Panc1 (cell line): ENCODE results near the gene RGS13. TPM values are rescaled to one million over a fixed set of nuclear protein-coding genes. Genes with fewer than 3 reads are reported as not detected.

Source experiments
- ATAC-seq: fragments of 200-7000 bp; cut with Tn5 transposase; 2 replicates; pipeline ENCODE4 v1.9.1; 2020; ENCODE audit warnings: mild to moderate bottlenecking, moderate library complexity
- BruUV-seq: library from RNA; stranded (reverse); fragments of 400-500 nt; replicated peaks from 2 replicates; lab custom pipeline; 2021; lab: Mats Ljungman, UMichigan
- CTCF ChIA-PET: fragments of 300-600 bp; sonication (Branson Sonifier 250); formaldehyde crosslinking; loops from one replicate; lab custom pipeline; 2022; ENCODE audit warnings: antibody characterized with exemption; lab: Charles Lee
- POLR2A ChIA-PET: fragments of 300-600 bp; sonication (Branson Sonifier 250); formaldehyde crosslinking; loops from one replicate; lab custom pipeline; 2022; ENCODE audit warnings: antibody characterized with exemption; lab: Charles Lee
- DNase-seq: peaks from one replicate; pipeline ENCODE4 v3.0.0-alpha.2; 2010; ENCODE audit warnings: low read depth, low spot score
- H3K27ac ChIP-seq: 2 replicates; pipeline ENCODE4 v1.5.1; 2011; ENCODE audit warnings: mild to moderate bottlenecking, low read length, inconsistent platforms
- H3K27me3 ChIP-seq: fragments of 200-500 bp; sonication (Bioruptor generic); 2 replicates; pipeline ENCODE4 v1.6.0; 2014; ENCODE audit warnings: low read length, inconsistent platforms; ENCODE audit not compliant: control insufficient read depth, insufficient read depth
- H3K36me3 ChIP-seq: fragments of 200-500 bp; sonication (Bioruptor generic); 2 replicates; pipeline ENCODE4 v1.5.1; 2014; ENCODE audit warnings: inconsistent platforms, mild to moderate bottlenecking, low read length, moderate library complexity; ENCODE audit not compliant: control insufficient read depth, insufficient read depth
- H3K4me1 ChIP-seq: 2 replicates; pipeline ENCODE4 v1.5.1; 2011; ENCODE audit warnings: inconsistent platforms, mild to moderate bottlenecking, low read length, moderate library complexity; ENCODE audit not compliant: control insufficient read depth, insufficient read depth
- H3K4me3 ChIP-seq, 2 experiments: 2 replicates each; pipeline ENCODE4 v1.5.1; 2011 to 2012; ENCODE audit warnings: low read depth in 2 of 2, low read length in 2 of 2, mild to moderate bottlenecking in 2 of 2, inconsistent platforms in 1 of 2, moderate library complexity in 1 of 2
- H3K9me3 ChIP-seq: fragments of 200-500 bp; sonication (Bioruptor generic); 2 replicates; pipeline ENCODE4 v1.5.1; 2014; ENCODE audit warnings: low read depth, mild to moderate bottlenecking, inconsistent platforms, low read length, moderate library complexity; ENCODE audit not compliant: control insufficient read depth, insufficient read depth
- CTCF ChIP-seq: fragments of 450-650 bp; IDR thresholded peaks from 2 replicates; pipeline ENCODE4 v1.5.1; 2017; ENCODE audit warnings: mild to moderate bottlenecking
- POLR2AphosphoS5 ChIP-seq: IDR thresholded peaks from 2 replicates; pipeline ENCODE4 v1.6.1; 2012; ENCODE audit warnings: mild to moderate bottlenecking, low read depth, low read length, moderate library complexity
- REST ChIP-seq, 2 experiments: IDR thresholded peaks; 2 replicates each; pipeline ENCODE4 v1.6.1; 2011 to 2012; ENCODE audit warnings: low read depth in 2 of 2, control low read depth in 1 of 2, low read length in 1 of 2, mild to moderate bottlenecking in 1 of 2, moderate library complexity in 1 of 2; ENCODE audit not compliant: insufficient read depth in 1 of 2
- SIN3A ChIP-seq: IDR thresholded peaks from 2 replicates; pipeline ENCODE4 v1.6.1; 2012; ENCODE audit warnings: low read depth, mild to moderate bottlenecking, low read length, moderate library complexity, borderline replicate concordance; ENCODE audit not compliant: insufficient read depth
- TCF7L2 ChIP-seq: IDR thresholded peaks from 2 replicates; pipeline ENCODE4 v1.6.1; 2011; ENCODE audit warnings: mild to moderate bottlenecking, low read depth, low read length, inconsistent platforms
- in situ Hi-C: cut with HindIII; loops from 2 replicates; pipeline ENCODE4 v1.10.0; 2016; ENCODE audit warnings: low sequenced_read_pairs, low pct_unique_long_range_greater_than_20kb
- intact Hi-C: fragments of 100-400 bp; cut with micrococcal nuclease; formaldehyde crosslinking; loops from one replicate; pipeline ENCODE4 v1.10.0; 2022; ENCODE audit not compliant: unreplicated experiment
- total RNA-seq: library from RNA; stranded (reverse); gene quantifications from one replicate; pipeline ENCODE4 v1.2.1, GENCODE V29; 2021; ENCODE audit not compliant: unreplicated experiment

RGS13 gene
- total RNA-seq, 1 experiment from 2014 or later, result not detected

DNA sequence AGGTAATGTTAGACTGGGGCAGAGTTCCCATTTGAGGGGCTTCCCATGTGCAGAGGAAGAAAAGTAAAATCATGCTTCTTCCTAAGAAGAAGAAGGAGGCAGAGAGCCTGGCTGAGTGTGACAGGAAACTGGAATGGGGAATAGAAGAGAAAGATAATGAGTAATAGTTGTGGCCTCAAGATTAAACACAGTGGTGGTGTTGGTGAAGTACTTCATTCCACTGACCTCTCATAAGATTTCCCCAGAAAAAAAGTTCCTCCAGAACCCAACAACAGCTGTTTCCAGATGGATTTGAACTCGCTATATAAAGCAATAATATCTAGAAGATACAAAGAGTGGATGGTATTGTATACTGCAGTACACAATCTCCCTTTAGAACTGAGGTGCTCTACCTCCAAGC lies 47.4 kb upstream of the RGS13 start:
- ChIA-PET CTCF (no interaction called here), POLR2A (no interaction called here)
- intact Hi-C loops (no loop called here), in situ Hi-C loops (no loop called here)
- Histone ChIP-seq H3K9me3 (no peaks in the 10 kb centered on the region), H3K27me3 (no peaks in the 10 kb centered on the region; the same call in 1 of the 2 replicates), H3K27ac (no peak overlapping the region), H3K36me3 (no peaks in the 10 kb centered on the region), H3K4me3 (no peak overlapping the region), H3K4me1 (no peaks in the 10 kb centered on the region)
- TF ChIP-seq TCF7L2 (no peak), REST (IDR thresholded peaks at IDR 0.05; ENCODE audit: insufficient read depth in 1 of 2, low read depth in 2 of 2, low read length in 1 of 2) (no peak), SIN3A (no peak), CTCF (no peak), POLR2AphosphoS5 (no peak)
- no TSS peak for BruUV-seq
- no peak for DNase-seq
- ATAC-seq, result no peak

GRCh38 chr1:192589813-192590212 lies 46.1 kb upstream of the RGS13 start:
- in situ Hi-C loops (no loop called here), intact Hi-C loops (no loop called here)
- Histone ChIP-seq H3K36me3 (no peaks in the 10 kb centered on the region), H3K4me1 (no peaks in the 10 kb centered on the region), H3K4me3 (no peak overlapping the region), H3K9me3 (no peaks in the 10 kb centered on the region), H3K27me3 (no peaks in the 10 kb centered on the region; the same call in 1 of the 2 replicates), H3K27ac (no peak overlapping the region)
- TF ChIP-seq REST (IDR thresholded peaks at IDR 0.05; ENCODE audit: insufficient read depth in 1 of 2, low read depth in 2 of 2, low read length in 1 of 2), result no peak
- no peak for TF ChIP-seq SIN3A
- no peak for TF ChIP-seq CTCF
- TF ChIP-seq POLR2AphosphoS5, result no peak
- no peak for TF ChIP-seq TCF7L2
- ChIA-PET POLR2A (no interaction called here), CTCF (no interaction called here)
- BruUV-seq, result no TSS peak
- ATAC-seq, result no peak
- DNase-seq, result no peak
